K562 (cell line): Measurements from ENCODE around the gene EDARADD. TPM values are rescaled to one million over a fixed set of nuclear protein-coding genes. Genes with fewer than 3 reads are reported as not detected.

Experiments
- ATF3 ChIP-seq, 2 experiments: fragments of 450-650 bp in 1 of 2; sonication (generic) in 1 of 2; formaldehyde crosslinking in 1 of 2; IDR thresholded peaks in 1 of 2; conservative IDR thresholded peaks in 1 of 2; 2 replicates each; pipeline versions ENCODE4 v1.6.1 to v1.8.1; 2016 to 2023; ENCODE audit warnings: mild to moderate bottlenecking in 2 of 2, moderate library complexity in 2 of 2, inconsistent platforms in 1 of 2, missing genetic modification reagents in 1 of 2
- ATF7 ChIP-seq: fragments of 450-650 bp; IDR thresholded peaks from 2 replicates; pipeline ENCODE4 v1.7.1; 2014; ENCODE audit warnings: mild to moderate bottlenecking, moderate library complexity
- BRF1 ChIP-seq: IDR thresholded peaks from 3 replicates; pipeline ENCODE4 v1.6.1; 2011; ENCODE audit warnings: borderline replicate concordance, mild to moderate bottlenecking; ENCODE audit not compliant: insufficient read length; ENCODE audit errors: extremely low read depth
- CBFA2T3 ChIP-seq: fragments of 450-650 bp; IDR thresholded peaks from 2 replicates; pipeline ENCODE4 v1.6.1; 2017
- CTBP1 ChIP-seq: fragments of 450-650 bp; IDR thresholded peaks from 2 replicates; pipeline ENCODE4 v1.6.1; 2016; ENCODE audit warnings: borderline replicate concordance
- EP300 ChIP-seq: IDR thresholded peaks from 2 replicates; pipeline ENCODE4 v1.6.1; 2012; ENCODE audit warnings: low read length, improper control_type of control experiment
- ESRRA ChIP-seq: fragments of 450-650 bp; IDR thresholded peaks from 2 replicates; pipeline ENCODE4 v1.6.1; 2014; ENCODE audit warnings: low read depth, mild to moderate bottlenecking, moderate library complexity, borderline replicate concordance
- FOS ChIP-seq: IDR thresholded peaks from 3 replicates; pipeline ENCODE4 v1.6.1; 2011; ENCODE audit not compliant: insufficient read length; ENCODE audit errors: extremely low read depth
- FOXJ2 ChIP-seq: fragments of 200-800 bp; sonication (Bioruptor generic); IDR thresholded peaks from 2 replicates; pipeline ENCODE4 v1.6.1; 2016; ENCODE audit warnings: missing genetic modification characterization, missing compliant biosample characterization
- HNRNPK ChIP-seq: fragments of 200-400 bp; formaldehyde crosslinking; IDR thresholded peaks from one replicate; pipeline ENCODE4 v1.6.1; 2018; ENCODE audit warnings: mild to moderate bottlenecking, low read depth, low read length; ENCODE audit not compliant: poor library complexity, severe bottlenecking
- HSF4 ChIP-seq: fragments of 250-450 bp; sonication (Bioruptor Pico); IDR thresholded peaks from 2 replicates; pipeline ENCODE4 v2.1.2; 2022; ENCODE audit warnings: mild to moderate bottlenecking, moderate library complexity, borderline replicate concordance
- KAT2B ChIP-seq: IDR thresholded peaks from one replicate; pipeline ENCODE4 v1.6.1; 2012; ENCODE audit warnings: low read depth, mild to moderate bottlenecking, control low read depth, inconsistent platforms, low read length, moderate library complexity
- KHSRP ChIP-seq: fragments of 450-650 bp; IDR thresholded peaks from 2 replicates; pipeline ENCODE4 v1.6.1; 2017
- MBD1 ChIP-seq: fragments of 250-450 bp; sonication (Bioruptor Pico); IDR thresholded peaks from 2 replicates; pipeline ENCODE4 v1.8.0; 2022; ENCODE audit warnings: inconsistent platforms
- OTX1 ChIP-seq: fragments of 450-650 bp; formaldehyde crosslinking; IDR thresholded peaks from 2 replicates; pipeline ENCODE4 v1.4.0; 2022; ENCODE audit warnings: mild to moderate bottlenecking
- POLR2AphosphoS5 ChIP-seq: IDR thresholded peaks from 2 replicates; pipeline ENCODE4 v1.6.1; 2011; ENCODE audit warnings: mild to moderate bottlenecking, low read depth, low read length, moderate library complexity; ENCODE audit not compliant: control insufficient read depth, insufficient read depth
- PPARD ChIP-seq: fragments of 250-450 bp; sonication (Bioruptor Pico); IDR thresholded peaks from 2 replicates; pipeline ENCODE4 v1.8.0; 2022; ENCODE audit warnings: inconsistent platforms, mild to moderate bottlenecking, moderate library complexity
- PRPF4 ChIP-seq: fragments of 200-400 bp; formaldehyde crosslinking; IDR thresholded peaks from one replicate; pipeline ENCODE4 v1.6.1; 2017; ENCODE audit warnings: low read length, low read depth, mild to moderate bottlenecking; ENCODE audit not compliant: insufficient read depth, poor library complexity, severe bottlenecking
- PYGO2 ChIP-seq: fragments of 450-650 bp; IDR thresholded peaks from 2 replicates; pipeline ENCODE4 v1.6.1; 2016; ENCODE audit warnings: mild to moderate bottlenecking, missing genetic modification characterization, moderate library complexity, missing compliant biosample characterization
- SLC30A9 ChIP-seq: fragments of 250-450 bp; sonication (Bioruptor Pico); IDR thresholded peaks from 2 replicates; pipeline ENCODE4 v1.8.0; 2022; ENCODE audit warnings: mild to moderate bottlenecking, moderate library complexity
- SMARCA5 ChIP-seq: fragments of 450-650 bp; IDR thresholded peaks from 2 replicates; pipeline ENCODE4 v1.6.1; 2016
- SRSF1 ChIP-seq: fragments of 200-400 bp; formaldehyde crosslinking; IDR thresholded peaks from 2 replicates; pipeline ENCODE4 v1.6.1; 2017; ENCODE audit warnings: mild to moderate bottlenecking, low read depth, low read length, moderate library complexity
- TAL1 ChIP-seq: fragments of 450-650 bp; IDR thresholded peaks from 2 replicates; pipeline ENCODE4 v1.6.1; 2016; ENCODE audit warnings: mild to moderate bottlenecking
- TCF3 ChIP-seq: sonication (generic); formaldehyde crosslinking; IDR thresholded peaks from 2 replicates; pipeline ENCODE4 v1.4.0; 2020; ENCODE audit warnings: mild to moderate bottlenecking, missing genetic modification reagents
- ZBTB7A ChIP-seq: IDR thresholded peaks from 2 replicates; pipeline ENCODE4 v1.6.1; 2011; ENCODE audit warnings: low read depth, mild to moderate bottlenecking, low read length, moderate library complexity, borderline replicate concordance; ENCODE audit not compliant: control insufficient read depth
- ZFPM2 ChIP-seq: fragments of 250-450 bp; sonication (Bioruptor Pico); IDR thresholded peaks from 2 replicates; pipeline ENCODE4 v1.5.1; 2022; ENCODE audit warnings: mild to moderate bottlenecking
- ZNF124 ChIP-seq: sonication (generic); formaldehyde crosslinking; IDR thresholded peaks from 2 replicates; pipeline ENCODE4 v1.8.1; 2022; ENCODE audit warnings: missing genetic modification reagents
- ZNF668 ChIP-seq: fragments of 250-450 bp; sonication (Bioruptor Pico); IDR thresholded peaks from 2 replicates; pipeline ENCODE4 v1.8.0; 2022; ENCODE audit warnings: mild to moderate bottlenecking, inconsistent platforms
- ZSCAN32 ChIP-seq: fragments of 450-650 bp; formaldehyde crosslinking; IDR thresholded peaks from 2 replicates; pipeline ENCODE4 v1.4.0; 2020; ENCODE audit warnings: mild to moderate bottlenecking, moderate library complexity
- polyA plus RNA-seq, 8 experiments: library from polyadenylated mRNA; depleted of rRNA in 4 of 8; stranded (reverse) in 5 of 8; unstranded in 3 of 8; fragments of >200 nt; fragmentation: Nextera tagmentation in 2 of 8; fragmentation: Illumina TruSeq in 1 of 8; extraction: Ambion mirVana in 2 of 8; extraction: Trizol in 1 of 8; gene quantifications; 2 replicates each; pipeline versions ENCODE4 v1.2.1 to v1.2.3, GENCODE V29; 2011 to 2014; ENCODE audit warnings: inconsistent platforms in 1 of 8, missing spikeins in 1 of 8
- total RNA-seq, 7 experiments: library from RNA; depleted of rRNA in 6 of 7; stranded (reverse); fragments of >200 nt in 6 of 7; fragmentation: Illumina TruSeq in 2 of 7; extraction: Trizol in 2 of 7; gene quantifications; 2 replicates each; pipeline versions ENCODE4 v1.2.1 to v1.2.3, GENCODE V29; 2011 to 2021; ENCODE audit warnings: low replicate concordance in 1 of 7

EDARADD gene
- total and polyA plus RNA-seq, 9 of the 15 experiments (the other 6 are each of a cell fraction or from before 2014, with no cell fraction given), result 0.46 to 32.4 (median 20.6) TPM

DNA sequence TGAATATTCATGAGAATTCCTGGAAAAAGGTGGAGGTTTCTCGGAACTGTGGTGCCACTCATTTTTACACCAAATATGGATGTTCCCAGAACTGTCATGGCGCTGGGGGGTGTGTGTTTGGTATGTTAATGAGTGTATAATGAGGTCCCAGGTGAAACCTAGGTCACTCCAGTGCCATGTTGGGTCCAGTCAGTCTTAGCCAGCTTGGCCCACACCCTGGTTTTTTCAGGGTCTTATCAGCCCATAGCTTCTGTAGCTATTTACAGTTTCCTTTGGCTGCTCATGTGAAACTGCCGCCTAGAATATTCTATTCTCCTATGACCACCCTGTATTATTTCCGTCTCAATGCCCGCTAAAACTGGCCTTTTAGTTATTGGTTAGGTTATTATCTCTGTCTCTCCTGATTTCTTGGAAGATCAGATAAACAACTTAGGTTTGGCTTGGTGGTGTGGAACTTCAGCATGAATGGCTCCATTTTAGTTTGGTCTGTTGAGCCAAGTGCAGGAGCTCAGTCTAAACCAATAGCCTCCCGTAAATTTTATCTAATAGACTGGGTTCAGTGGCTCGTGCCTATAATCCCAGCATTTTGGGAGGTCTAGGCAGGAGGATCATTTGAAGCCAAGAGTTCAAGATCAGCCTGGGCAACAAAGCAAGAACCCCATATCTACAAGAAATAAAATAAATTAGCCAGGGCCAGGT lies 42.1 kb upstream of the EDARADD start (continued):
- no peak for TF ChIP-seq HNRNPK
- TF ChIP-seq TAL1, result peak; percentile 82
- TF ChIP-seq MBD1 (CRISPR knock-in tag), result no peak
- TF ChIP-seq FOS, result no peak
- TF ChIP-seq HSF4 (CRISPR knock-in tag), result peak; percentile 65; the same call in 1 of the 2 replicates
- TF ChIP-seq ZNF124 (CRISPR knock-in tag), result no peak
- TF ChIP-seq EP300, result peak; percentile 94
- TF ChIP-seq ESRRA, result peak; percentile 52; the same call in 1 of the 2 replicates
- 0 out of 2 replicates have a peak, but pooled peaks have one; percentile 29 for TF ChIP-seq KHSRP
- no peak for TF ChIP-seq SRSF1
- peak; percentile 65 for TF ChIP-seq TCF3
- TF ChIP-seq BRF1, result no peak
- peak; percentile 88 for TF ChIP-seq FOXJ2 (tag)
- no peak for TF ChIP-seq SMARCA5
- peak; percentile 95 for TF ChIP-seq ZNF668
- no peak for TF ChIP-seq ZSCAN32 (CRISPR knock-in tag)
- TF ChIP-seq ATF7, result peak; percentile 88; the same call in 1 of the 2 replicates
- TF ChIP-seq PPARD, result no peak
- peak; percentile 84; the same call in 1 of the 2 replicates for TF ChIP-seq PYGO2 (tag)
- 0 out of 2 replicates have a peak, but pooled peaks have one; percentile 48 for TF ChIP-seq ZBTB7A
- TF ChIP-seq OTX1 (CRISPR knock-in tag), result 0 out of 2 replicates have a peak, but pooled peaks have one; percentile 52
- no peak for TF ChIP-seq ZFPM2 (CRISPR knock-in tag)
- TF ChIP-seq POLR2AphosphoS5, result peak; percentile 76
- TF ChIP-seq ATF3 (IDR thresholded peaks at IDR 0.05), result peak; percentile 41; the same call in 1 of the 2 replicates
- TF ChIP-seq ATF3 (CRISPR knock-in tag; conservative IDR thresholded peaks at IDR 0.05), result no peak; the same call in none of the 2 replicates
- TF ChIP-seq SLC30A9 (CRISPR knock-in tag), result no peak
- no peak for TF ChIP-seq KAT2B
- no peak for TF ChIP-seq PRPF4
- peak; percentile 88 for TF ChIP-seq CBFA2T3
- no peak for TF ChIP-seq CTBP1
